GM13976 (cell line): Measurements from ENCODE around the gene EMX1.

Experiments
- DNase-seq: peaks from one replicate; pipeline ENCODE4 v3.0.0; 2012; ENCODE audit warnings: low spot score
- CTCF ChIP-seq: IDR thresholded peaks from 2 replicates; pipeline ENCODE4 v1.5.1; 2012; ENCODE audit warnings: borderline replicate concordance, mild to moderate bottlenecking; ENCODE audit not compliant: insufficient read depth; ENCODE audit errors: extremely low read depth, missing control alignments, control extremely low read depth
- in situ Hi-C: fragments of 300-500 bp; cut with MboI; formaldehyde crosslinking; loops from one replicate; pipeline ENCODE4 v1.12.0; 2022; ENCODE audit warnings: low sequenced_read_pairs, mixed read lengths, inconsistent platforms; ENCODE audit not compliant: unreplicated experiment

The EMX1 gene

DNA sequence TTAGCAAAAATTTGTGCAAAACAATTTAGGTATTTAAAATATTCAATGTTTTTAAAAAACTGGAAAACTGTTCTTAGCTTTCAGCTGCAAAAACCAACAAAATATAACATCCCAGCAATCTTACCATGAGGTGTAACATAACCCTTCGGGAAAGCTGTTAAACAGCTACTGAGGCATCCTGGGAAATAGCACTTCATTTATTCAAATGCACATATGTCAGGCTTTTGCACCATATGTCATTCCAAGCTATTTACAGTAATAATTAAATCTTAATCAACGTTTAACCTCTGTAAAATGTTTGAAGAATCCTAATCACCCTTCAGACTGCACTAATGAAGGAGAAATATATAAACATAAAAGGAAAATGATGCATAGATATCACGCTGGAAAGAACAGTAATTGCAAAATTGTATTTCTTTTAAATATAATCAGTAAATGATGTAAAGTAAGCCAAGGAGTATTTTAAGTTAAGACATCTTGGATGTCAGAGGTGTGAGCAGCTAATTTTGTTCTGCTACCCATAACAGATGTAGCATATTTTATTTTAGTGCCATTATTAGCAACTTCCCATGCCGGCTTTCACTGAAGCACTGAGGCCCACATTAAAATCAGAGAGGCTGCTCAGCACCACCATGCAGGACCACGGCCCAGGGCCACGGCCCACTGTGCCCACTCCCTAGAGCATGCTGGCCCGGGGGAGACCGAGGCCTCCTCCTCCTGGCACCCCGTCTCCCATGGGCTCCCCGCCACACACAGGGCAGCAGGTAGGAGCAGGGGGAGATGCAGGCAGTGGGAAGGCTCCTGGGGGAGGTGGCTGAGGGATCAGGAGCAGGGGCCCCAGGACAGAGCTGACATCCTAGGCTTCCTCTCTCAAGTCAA is 30.9 kb downstream of the EMX1 start:
- in situ Hi-C loops: no loop called here

DNA sequence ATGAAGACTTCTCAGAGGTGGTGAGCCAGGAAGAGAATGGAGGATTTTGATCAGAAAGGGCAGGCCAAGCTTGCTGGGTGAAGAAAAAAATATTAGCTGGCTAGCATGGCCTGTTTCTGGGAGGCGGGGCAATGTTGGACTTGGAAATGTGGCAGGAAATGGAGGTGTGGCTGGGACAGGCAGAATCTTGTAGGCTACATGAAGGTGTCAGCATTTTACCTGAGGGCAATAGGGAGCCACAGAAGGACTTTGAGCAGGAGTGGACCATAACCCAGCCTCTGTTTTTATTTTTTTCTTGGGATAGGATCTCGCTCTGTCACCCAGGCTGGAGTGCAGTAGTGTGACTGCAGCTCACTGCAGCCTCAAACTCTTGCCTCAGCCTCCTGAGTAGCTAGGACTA is 31.7 kb downstream of the EMX1 start:
- DNase-seq: no peak
- TF ChIP-seq CTCF: no peak
- in situ Hi-C loops: no loop called here

More for the DNA sequence above, 30.9 kb downstream of the EMX1 start:
- no peak for DNase-seq
- TF ChIP-seq CTCF: no peak

GRCh38 chr2:72949642-72950041 is 32.3 kb downstream of the EMX1 start:
- no peak for TF ChIP-seq CTCF
- in situ Hi-C loops: no loop called here
- no peak for DNase-seq

GRCh38 chr2:72950558-72951255 is 33.4 kb downstream of the EMX1 start:
- in situ Hi-C loops: no loop called here
- TF ChIP-seq CTCF: no peak
- no peak for DNase-seq

- in situ Hi-C loops: no loop called here
- no peak for DNase-seq
- no peak for TF ChIP-seq CTCF
Observed at GRCh38 chr2:72951303-72952095, 34.2 kb downstream of the EMX1 start.

DNA sequence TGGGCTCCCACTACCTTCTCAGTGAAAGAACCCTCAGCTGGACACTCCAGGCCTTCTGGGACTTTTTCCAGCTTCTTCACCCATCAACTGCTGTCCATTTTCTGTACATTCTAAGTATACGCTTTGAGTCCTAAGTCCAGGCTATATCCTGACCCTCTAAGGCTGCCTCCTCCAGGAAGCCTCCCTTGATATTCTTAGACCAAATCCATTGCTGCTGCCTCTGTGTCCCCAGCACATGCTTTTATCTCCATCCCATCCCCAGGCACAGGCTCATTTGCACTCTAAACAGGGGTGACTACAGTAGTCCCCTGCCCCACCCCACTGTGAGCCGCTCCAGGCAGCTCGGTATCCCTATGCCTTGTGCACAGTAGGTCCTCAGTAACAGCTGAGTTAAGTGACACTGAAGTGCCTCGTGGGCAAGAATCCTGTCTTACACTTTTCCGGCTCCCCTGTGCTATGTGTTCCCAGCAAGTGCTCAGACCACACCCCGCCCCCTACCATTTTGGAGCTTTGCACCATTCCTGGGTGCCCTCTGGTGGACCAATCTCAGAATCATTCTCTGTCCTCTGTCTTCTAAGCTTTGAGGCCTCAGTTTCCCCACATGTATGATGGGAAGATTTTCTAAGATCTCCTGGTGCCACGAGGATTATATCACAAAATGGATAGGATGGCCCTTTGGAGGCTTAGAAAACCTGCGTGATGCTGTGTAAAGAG is 34.9 kb downstream of the EMX1 start:
- TF ChIP-seq CTCF: no peak
- DNase-seq: no peak
- in situ Hi-C loops: no loop called here
